Peyer's patch (tissue), 4 donors: ENCODE data around the gene FAM20C.

Source experiments
- CTCF ChIP-seq, 6 experiments: fragments of 450-650 bp in 4 of 6; fragments of 200-600 bp in 2 of 6; sonication (generic) in 1 of 6; IDR thresholded peaks; one replicate each; pipeline ENCODE4 v1.5.1; 2017 to 2019; ENCODE audit warnings: antibody characterized with exemption in 6 of 6, mild to moderate bottlenecking in 3 of 6, moderate library complexity in 1 of 6
- POLR2A ChIP-seq, 2 donors: fragments of 450-650 bp; IDR thresholded peaks; one replicate each; pipeline ENCODE4 v1.5.1; 2017; ENCODE audit warnings: antibody characterized with exemption in 2 of 2, mild to moderate bottlenecking in 2 of 2, moderate library complexity in 2 of 2

DNA sequence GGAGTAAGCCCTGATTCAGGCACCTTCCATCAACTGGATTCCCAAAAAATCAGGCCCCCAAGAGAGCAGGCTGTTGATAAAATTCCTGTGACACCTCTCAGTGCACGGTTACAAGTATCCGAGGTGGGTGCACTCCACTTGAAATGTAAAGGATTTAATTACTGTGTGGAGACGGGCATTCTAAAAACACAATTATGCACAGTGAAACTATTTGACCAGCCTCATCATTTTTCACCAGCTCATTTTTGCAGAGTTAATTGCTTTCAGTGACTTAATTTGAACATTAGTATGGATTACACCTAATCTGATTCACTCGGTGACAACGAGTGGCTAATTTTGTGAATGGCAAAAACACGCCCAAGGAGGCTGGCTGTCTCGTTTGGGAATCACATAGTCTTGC is 99.9 kb downstream of the FAM20C start:
- no peak for TF ChIP-seq CTCF (IDR thresholded peaks at IDR 0.05)
- TF ChIP-seq POLR2A (IDR thresholded peaks at IDR 0.05) = no peak
